H1 (cell line): Measurements from ENCODE around the gene PDZRN3. TPM values are rescaled to one million over a fixed set of nuclear protein-coding genes. Genes with fewer than 3 reads are reported as not detected.

Source experiments
- CTCF ChIA-PET: fragments of 300-600 bp; sonication (Branson Sonifier 250); formaldehyde crosslinking; loops from one replicate; lab custom pipeline; 2021; ENCODE audit not compliant: partially characterized antibody; lab: Charles Lee
- POLR2A ChIA-PET: fragments of 300-600 bp; sonication (Branson Sonifier 250); formaldehyde crosslinking; loops from one replicate; lab custom pipeline; 2021; ENCODE audit warnings: inconsistent platforms; ENCODE audit not compliant: partially characterized antibody; lab: Charles Lee
- DNase-seq, 2 experiments: peaks; one replicate each; pipeline versions ENCODE4 v3.0.0 to v3.0.0-alpha.2; 2010 to 2022; ENCODE audit warnings: low spot score in 2 of 2, low read depth in 1 of 2, mixed read lengths in 1 of 2
- FAIRE-seq: peaks from 2 replicates; lab custom pipeline; 2011; peaks lifted over from hg19 to GRCh38; lab: Jason Lieb, UNC
- H2AFZ ChIP-seq: 2 replicates; pipeline ENCODE4 v1.8.1; 2012; ENCODE audit warnings: low read length, inconsistent platforms
- H2AK5ac ChIP-seq: 2 replicates; pipeline ENCODE4 v1.6.1; 2013; ENCODE audit warnings: low read depth, low read length
- H2BK120ac ChIP-seq: replicated peaks from 2 replicates; pipeline ENCODE3; 2013; ENCODE audit warnings: low read depth, low read length, inconsistent platforms
- H2BK12ac ChIP-seq: 2 replicates; pipeline ENCODE4 v1.6.1; 2013; ENCODE audit warnings: low read depth, low read length
- H2BK15ac ChIP-seq: 2 replicates; pipeline ENCODE4 v1.6.1; 2013; ENCODE audit warnings: low read length
- H2BK20ac ChIP-seq: 2 replicates; pipeline ENCODE4 v1.6.1; 2013; ENCODE audit warnings: low read length
- H2BK5ac ChIP-seq: 2 replicates; pipeline ENCODE4 v1.6.1; 2013; ENCODE audit warnings: low read depth, low read length
- H3K14ac ChIP-seq: 2 replicates; pipeline ENCODE4 v1.6.1; 2013; ENCODE audit warnings: inconsistent platforms; ENCODE audit not compliant: insufficient read length
- H3K18ac ChIP-seq: 2 replicates; pipeline ENCODE4 v1.6.1; 2013; ENCODE audit warnings: low read length; ENCODE audit errors: extremely low read depth
- H3K23ac ChIP-seq: 2 replicates; pipeline ENCODE4 v1.6.1; 2013; ENCODE audit warnings: inconsistent platforms; ENCODE audit not compliant: insufficient read length
- H3K23me2 ChIP-seq: 2 replicates; pipeline ENCODE4 v1.6.1; 2013; ENCODE audit warnings: low read depth, low read length
- H3K27ac ChIP-seq: 2 replicates; pipeline ENCODE4 v1.6.1; 2011; ENCODE audit warnings: low read depth, low read length, inconsistent platforms
- H3K27me3 ChIP-seq, 4 experiments: replicated peaks in 1 of 4; 1 replicate in 1 of 4; 2 replicates in 3 of 4; pipeline versions ENCODE4 v1.6.1 to v1.8.1; 2011 to 2013; ENCODE audit warnings: low read length in 3 of 4, mild to moderate bottlenecking in 3 of 4, inconsistent platforms in 2 of 4, mixed read lengths in 2 of 4, moderate library complexity in 1 of 4; ENCODE audit not compliant: control insufficient read depth in 3 of 4, insufficient read depth in 3 of 4; ENCODE audit errors: extremely low read depth in 1 of 4
- H3K36me3 ChIP-seq, 4 experiments: 2 replicates each; pipeline versions ENCODE4 v1.6.1 to v1.8.1; 2011 to 2013; ENCODE audit warnings: mild to moderate bottlenecking in 4 of 4, low read length in 3 of 4, moderate library complexity in 2 of 4, control low read depth in 1 of 4, inconsistent platforms in 1 of 4; ENCODE audit not compliant: insufficient read depth in 4 of 4, control insufficient read depth in 2 of 4
- H3K4ac ChIP-seq: replicated peaks from 2 replicates; pipeline ENCODE3; 2013; ENCODE audit warnings: low read length, low read depth, mixed read lengths, inconsistent platforms; ENCODE audit not compliant: insufficient read length
- H3K4me1 ChIP-seq, 4 experiments: replicated peaks in 1 of 4; 1 replicate in 1 of 4; 2 replicates in 3 of 4; pipeline versions ENCODE4 v1.6.1 to v1.8.1; 2011 to 2013; ENCODE audit warnings: low read length in 3 of 4, inconsistent platforms in 2 of 4, mixed read lengths in 1 of 4; ENCODE audit not compliant: insufficient read depth in 4 of 4, control insufficient read depth in 3 of 4
- H3K4me2 ChIP-seq, 2 experiments: 2 replicates each; pipeline versions ENCODE4 v1.6.1 to v1.8.1; 2011 to 2013; ENCODE audit warnings: low read depth in 2 of 2, low read length in 2 of 2, control low read depth in 1 of 2, inconsistent platforms in 1 of 2, mild to moderate bottlenecking in 1 of 2; ENCODE audit not compliant: insufficient read depth in 1 of 2
- H3K4me3 ChIP-seq, 4 experiments: fragments of 200-600, 300-600 bp in 1 of 4; sonication (generic), shearing (Covaris generic), sonication (Bioruptor Twin) in 1 of 4; 2 replicates each; pipeline versions ENCODE4 v1.5.1 to v1.8.1; 2011 to 2016; ENCODE audit warnings: low read length in 4 of 4, low read depth in 3 of 4, control low read depth in 2 of 4, inconsistent platforms in 2 of 4, mild to moderate bottlenecking in 2 of 4, mixed read lengths in 1 of 4, moderate library complexity in 1 of 4; ENCODE audit not compliant: insufficient read depth in 2 of 4; ENCODE audit errors: extremely low read depth in 1 of 4
- H3K56ac ChIP-seq: replicated peaks from 2 replicates; pipeline ENCODE3; 2013; ENCODE audit warnings: low read depth, mild to moderate bottlenecking, mixed read lengths, low read length, inconsistent platforms; ENCODE audit not compliant: insufficient read length
- H3K79me1 ChIP-seq: 2 replicates; pipeline ENCODE4 v1.6.1; 2013; ENCODE audit warnings: low read depth, low read length, control low read depth
- H3K79me2 ChIP-seq, 2 experiments: 2 replicates each; pipeline versions ENCODE4 v1.6.1 to v1.8.1; 2012 to 2013; ENCODE audit warnings: low read length in 2 of 2, mild to moderate bottlenecking in 2 of 2, inconsistent platforms in 1 of 2; ENCODE audit not compliant: insufficient read depth in 2 of 2, control insufficient read depth in 1 of 2
- H3K9ac ChIP-seq, 4 experiments: replicated peaks in 1 of 4; 1 replicate in 1 of 4; 2 replicates in 3 of 4; pipeline versions ENCODE4 v1.6.1 to v1.8.1; 2011 to 2013; ENCODE audit warnings: low read depth in 3 of 4, low read length in 3 of 4, control low read depth in 2 of 4, mild to moderate bottlenecking in 2 of 4, moderate library complexity in 2 of 4, inconsistent platforms in 1 of 4; ENCODE audit errors: extremely low read depth in 1 of 4
- H3K9me3 ChIP-seq, 2 experiments: 2 replicates each; pipeline versions ENCODE4 v1.6.1 to v1.8.1; 2012 to 2013; ENCODE audit warnings: mild to moderate bottlenecking in 2 of 2, moderate library complexity in 2 of 2, control low read depth in 1 of 2, inconsistent platforms in 1 of 2, low read depth in 1 of 2, low read length in 1 of 2, mixed read lengths in 1 of 2; ENCODE audit not compliant: insufficient read depth in 2 of 2
- H4K20me1 ChIP-seq, 2 experiments: replicated peaks in 1 of 2; 2 replicates each; pipeline versions ENCODE3 to v1.8.1; 2011 to 2013; ENCODE audit warnings: inconsistent platforms in 2 of 2, low read length in 2 of 2, mild to moderate bottlenecking in 1 of 2; ENCODE audit not compliant: insufficient read depth in 2 of 2, control insufficient read depth in 1 of 2
- H4K5ac ChIP-seq: 2 replicates; pipeline ENCODE4 v1.6.1; 2013; ENCODE audit warnings: low read length, low read depth, mixed read lengths, inconsistent platforms; ENCODE audit not compliant: insufficient read length
- H4K8ac ChIP-seq: 2 replicates; pipeline ENCODE4 v1.8.0; 2013; ENCODE audit warnings: mild to moderate bottlenecking, moderate library complexity, low read length, inconsistent platforms; ENCODE audit not compliant: insufficient read depth; ENCODE audit errors: extremely low read depth
- H4K91ac ChIP-seq: replicated peaks from 2 replicates; pipeline ENCODE3; 2013; ENCODE audit warnings: low read length, mixed read lengths, inconsistent platforms; ENCODE audit not compliant: insufficient read length
- RFX5 ChIP-seq: IDR thresholded peaks from 2 replicates; pipeline ENCODE4 v1.6.1; 2011; ENCODE audit warnings: low read depth, low read length, improper control_type of control experiment, borderline replicate concordance
- WGBS, 2 experiments: shearing (Covaris generic) in 1 of 2; methylation state at CpG; one replicate each; pipeline versions ENCODE4 v1.1.6 to v1.1.7; 2013 to 2015; ENCODE audit warnings: low lambda C conversion rate in 2 of 2, mixed read lengths in 2 of 2, inconsistent platforms in 1 of 2, low coverage in 1 of 2, missing lambda C conversion rate in 1 of 2; ENCODE audit not compliant: insufficient replicate concordance in 2 of 2, insufficient coverage in 1 of 2, insufficient read length in 1 of 2; ENCODE audit errors: extremely low coverage in 1 of 2, missing lambda C conversion rate in 1 of 2; 5-methylcytosine and 5-hydroxymethylcytosine counted together
- polyA plus RNA-seq, 7 experiments: library from polyadenylated mRNA; depleted of rRNA in 3 of 7; stranded (reverse) in 5 of 7; unstranded in 2 of 7; fragments of >200 nt in 5 of 7; fragments of 200-250 nt in 2 of 7; gene quantifications; 1 replicate in 5 of 7; 2 replicates in 1 of 7; 4 replicates in 1 of 7; pipeline versions ENCODE4 v1.2.1 to v1.2.3, GENCODE V29; 2011 to 2013; ENCODE audit warnings: missing spikeins in 2 of 7, mixed read lengths in 2 of 7
- total RNA-seq: library from RNA; stranded (reverse); fragmentation: NEBNext Ultra II Directional; extraction: Animal tissue kit (Norgen Biotek cat#: 25700); gene quantifications from 2 replicates; pipeline ENCODE4 v1.2.1, GENCODE V29; 2021

The PDZRN3 gene
- total and polyA plus RNA-seq, 2 of the 8 experiments (the other 6 are each of a cell fraction or from before 2014, with no cell fraction given) = 4.2 to 20.5 TPM

DNA sequence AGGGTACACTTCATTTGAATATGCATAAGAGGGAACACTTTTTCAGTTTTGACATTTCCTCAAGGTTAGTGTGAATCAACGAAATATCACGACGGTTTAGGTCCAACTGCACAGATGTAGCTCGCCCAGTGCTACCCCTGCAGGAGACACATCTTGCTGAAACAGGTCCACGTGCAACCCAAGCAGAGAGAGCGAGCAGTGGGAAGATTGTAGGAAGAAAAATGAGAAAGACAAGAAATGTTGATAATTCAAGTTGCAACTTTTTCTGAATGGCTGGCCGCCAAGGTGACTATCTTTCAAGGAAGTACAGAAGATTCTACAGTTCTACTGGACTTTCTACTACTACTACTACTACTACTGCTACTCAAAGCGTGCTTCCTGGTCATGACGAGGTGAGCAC lies 231.7 kb downstream of the PDZRN3 start:
- H2AFZ ChIP-seq = no peak overlapping the region
- no peak overlapping the region for H3K27ac ChIP-seq
- H3K9me3 ChIP-seq = no peaks in the 10 kb centered on the region
- no peaks in the 10 kb centered on the region for H3K27me3 ChIP-seq
- no peak overlapping the region for H2BK120ac ChIP-seq
- no peak overlapping the region for H3K4ac ChIP-seq
- H4K20me1 ChIP-seq = no peaks in the 10 kb centered on the region
- no peak overlapping the region for H3K4me3 ChIP-seq
- H3K9ac ChIP-seq = no peak overlapping the region; a peak in 1 of 7 replicates
- H4K8ac ChIP-seq = no peak overlapping the region
- no peak overlapping the region for H2BK20ac ChIP-seq
- H3K14ac ChIP-seq = no peak overlapping the region
- CTCF ChIA-PET = interaction anchor here (1.6 kb wide), 1 partner anchor 38 kb away, joined by 4 read pairs; no protein-coding TSS in a partner anchor
- H3K79me2 ChIP-seq = no peaks in the 10 kb centered on the region
- H3K79me1 ChIP-seq = no peaks in the 10 kb centered on the region; the same call in 1 of the 2 replicates
- H3K4me1 ChIP-seq = no peaks in the 10 kb centered on the region
- WGBS, 2 experiments = 92% methylated on average over 9 of the region's 9 CpGs; no CpG with 5 or more reads in 1 of the 2 experiments
- no peak overlapping the region for H4K5ac ChIP-seq
- no peak overlapping the region for H3K18ac ChIP-seq
- H4K91ac ChIP-seq = no peak overlapping the region
- POLR2A ChIA-PET = no interaction called here
- H3K36me3 ChIP-seq = peaks cover 2 to 14% (median 5%) of the 10 kb centered on the region in 4 experiments; a peak in 7 of 8 replicates
- no peak overlapping the region for H2BK15ac ChIP-seq
- no peak overlapping the region for H2BK5ac ChIP-seq
- no peak overlapping the region for H2BK12ac ChIP-seq
- DNase-seq (no peak), FAIRE-seq (no peak)
- H3K23me2 ChIP-seq = no peaks in the 10 kb centered on the region
- H3K23ac ChIP-seq = no peak overlapping the region
- H3K56ac ChIP-seq = no peak overlapping the region
- no peak overlapping the region for H2AK5ac ChIP-seq
- no peak overlapping the region for H3K4me2 ChIP-seq
- TF ChIP-seq RFX5 = no peak
